Measurements from ENCODE around the gene NT5E.
"Not testable (repeated sequence)": the region's sequence is repeated elsewhere in the genome, so short reads cannot be mapped to it uniquely, and the experiment has no call there.

NT5E gene

DNA sequence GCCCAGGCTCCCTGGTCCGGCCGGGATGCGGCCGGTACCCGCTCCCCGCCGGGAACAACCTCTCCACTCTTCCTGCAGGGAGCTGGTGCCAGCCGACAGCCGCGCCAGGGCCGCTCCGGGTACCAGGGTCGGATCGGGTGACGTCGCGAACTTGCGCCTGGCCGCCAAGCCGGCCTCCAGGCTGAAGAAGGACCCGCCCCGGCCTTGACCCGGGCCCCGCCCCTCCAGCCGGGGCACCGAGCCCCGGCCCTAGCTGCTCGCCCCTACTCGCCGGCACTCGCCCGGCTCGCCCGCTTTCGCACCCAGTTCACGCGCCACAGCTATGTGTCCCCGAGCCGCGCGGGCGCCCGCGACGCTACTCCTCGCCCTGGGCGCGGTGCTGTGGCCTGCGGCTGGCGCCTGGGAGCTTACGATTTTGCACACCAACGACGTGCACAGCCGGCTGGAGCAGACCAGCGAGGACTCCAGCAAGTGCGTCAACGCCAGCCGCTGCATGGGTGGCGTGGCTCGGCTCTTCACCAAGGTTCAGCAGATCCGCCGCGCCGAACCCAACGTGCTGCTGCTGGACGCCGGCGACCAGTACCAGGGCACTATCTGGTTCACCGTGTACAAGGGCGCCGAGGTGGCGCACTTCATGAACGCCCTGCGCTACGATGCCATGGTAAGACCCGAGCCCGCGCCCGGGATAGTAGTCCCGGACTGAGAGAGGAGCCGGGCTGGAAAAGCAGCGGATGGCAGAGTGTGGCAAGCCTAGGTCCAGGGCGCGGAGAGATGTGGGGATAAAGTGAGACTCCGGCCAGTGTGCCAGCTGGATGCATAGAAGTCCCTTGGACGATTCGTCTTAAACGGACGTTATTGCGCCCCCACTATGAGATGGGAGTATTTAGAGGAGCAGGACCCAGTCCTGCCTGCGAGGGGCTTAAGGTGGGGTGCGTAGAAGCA, at the start of gene NT5E:
TSS of gene NT5E (plus strand) at position 266 of the 942 bp plus-strand sequence. CDS start at position 323, 57 bp downstream.
- no peak for TF ChIP-seq CTCF (IDR thresholded peaks at IDR 0.05)
- peak within 1 kb of the TSS; percentile 85 for H3K4me3 ChIP-seq
- DNase-seq (ENCODE audit: low spot score): peak; percentile 88
- peak within 1 kb of the TSS; percentile 96 to 97 for H3K27ac ChIP-seq

GRCh38 chr6:85400331-85400730, 49.6 kb upstream of the NT5E start:
- Histone ChIP-seq H3K4me3 (no peak overlapping the region), H3K27ac (no peak overlapping the region)
- no peak for DNase-seq (ENCODE audit: low spot score)
- TF ChIP-seq CTCF (IDR thresholded peaks at IDR 0.05): no peak

- Histone ChIP-seq H3K27ac (no peak overlapping the region), H3K4me3 (no peak overlapping the region)
- no peak for DNase-seq (ENCODE audit: low spot score)
- TF ChIP-seq CTCF (IDR thresholded peaks at IDR 0.05): no peak
Observed at GRCh38 chr6:85401186-85402021, 48.5 kb upstream of the NT5E start.

DNA sequence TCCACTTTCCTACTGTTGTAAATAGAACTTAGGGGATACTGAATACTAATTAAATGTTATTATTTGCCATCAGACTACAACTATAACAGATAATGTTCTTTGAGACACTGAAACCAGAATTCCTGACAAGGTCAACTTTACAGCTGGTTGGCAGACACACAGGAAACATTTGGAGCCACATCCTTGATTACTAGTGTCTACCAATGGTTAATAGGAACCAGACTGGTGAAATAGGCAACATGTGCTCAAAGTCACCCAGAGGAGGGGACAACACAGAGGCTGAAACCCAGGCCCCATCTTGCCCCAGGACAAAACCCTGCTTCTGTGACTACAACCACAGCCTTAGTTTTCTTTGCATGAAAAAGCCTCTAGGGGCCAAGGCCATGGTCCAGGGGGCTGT, 47.8 kb upstream of the NT5E start:
- Histone ChIP-seq H3K27ac (no peak overlapping the region), H3K4me3 (no peak overlapping the region)
- TF ChIP-seq CTCF (IDR thresholded peaks at IDR 0.05): no peak
- DNase-seq (ENCODE audit: low spot score): no peak

- DNase-seq (ENCODE audit: low spot score): no peak
- TF ChIP-seq CTCF (IDR thresholded peaks at IDR 0.05): no peak
- Histone ChIP-seq H3K4me3 (no peak overlapping the region), H3K27ac (no peak overlapping the region)
Observed at GRCh38 chr6:85402922-85403321, 47.0 kb upstream of the NT5E start.

DNA sequence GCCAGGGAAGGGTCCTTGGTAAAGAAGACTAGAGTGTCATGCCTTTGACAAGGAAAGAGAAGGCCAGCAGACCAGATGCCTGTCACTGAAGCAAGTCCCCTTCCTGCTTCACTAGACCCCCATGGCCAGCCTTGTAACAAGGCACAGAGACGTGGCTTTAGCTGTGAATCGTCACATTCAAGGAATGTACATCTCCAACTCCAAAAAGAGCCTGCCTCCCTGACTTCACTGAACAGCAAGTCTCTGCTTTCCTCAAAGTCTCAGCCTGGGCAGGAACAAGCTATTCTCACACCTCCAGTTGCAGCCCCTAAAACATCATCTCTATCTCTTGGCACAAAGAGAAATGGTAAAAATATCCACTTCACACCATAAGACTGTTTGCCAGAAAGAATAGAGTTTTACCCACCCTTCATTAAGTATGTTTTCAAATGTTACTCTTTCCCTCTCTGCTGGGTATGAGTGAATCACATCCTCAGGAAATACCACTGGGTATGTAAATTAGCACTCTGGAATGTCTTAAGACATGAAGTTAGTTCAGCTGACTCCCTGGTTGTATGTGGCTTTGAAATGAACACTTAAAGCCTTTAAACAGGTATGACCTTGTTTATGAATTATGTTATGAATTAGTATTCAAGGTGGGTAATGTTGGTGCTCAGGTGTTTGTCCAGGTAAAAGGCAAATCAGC, 46.4 kb upstream of the NT5E start:
- no peak for TF ChIP-seq CTCF (IDR thresholded peaks at IDR 0.05)
- Histone ChIP-seq H3K27ac (peak overlapping the region; percentile 31 to 71), H3K4me3 (no peak overlapping the region)
- DNase-seq (ENCODE audit: low spot score): no peak

DNA sequence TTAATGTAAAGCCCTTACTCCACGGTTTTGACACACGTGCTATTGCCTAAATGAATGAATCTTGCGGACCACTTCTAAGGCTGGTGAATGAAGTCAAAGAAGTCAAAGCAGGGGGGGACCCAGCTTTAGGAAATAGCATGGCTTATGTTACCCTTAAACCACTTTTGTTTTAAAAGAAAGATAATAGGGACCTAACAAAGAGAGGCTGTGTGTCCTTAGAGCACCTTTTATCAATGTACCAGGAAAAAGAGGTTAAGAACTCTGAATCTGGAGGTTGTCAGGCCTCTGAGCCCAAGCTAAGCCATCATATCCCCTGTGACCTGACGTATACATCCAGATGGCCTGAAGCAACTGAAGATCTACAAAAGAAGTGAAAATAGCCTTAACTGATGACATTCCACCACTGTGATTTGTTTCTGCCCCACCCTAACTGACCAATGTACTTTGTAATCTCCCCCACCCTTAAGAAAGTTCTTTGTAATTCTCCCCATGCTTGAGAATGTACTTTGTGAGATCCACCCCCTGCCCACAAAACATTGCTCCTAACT, 45.8 kb upstream of the NT5E start:
- not testable (repeated sequence) for DNase-seq (ENCODE audit: low spot score); H3K4me3 ChIP-seq
- peak overlapping the region; percentile 31 to 71 for H3K27ac ChIP-seq
